ENCODE data around the gene NUDT5.

DNA sequence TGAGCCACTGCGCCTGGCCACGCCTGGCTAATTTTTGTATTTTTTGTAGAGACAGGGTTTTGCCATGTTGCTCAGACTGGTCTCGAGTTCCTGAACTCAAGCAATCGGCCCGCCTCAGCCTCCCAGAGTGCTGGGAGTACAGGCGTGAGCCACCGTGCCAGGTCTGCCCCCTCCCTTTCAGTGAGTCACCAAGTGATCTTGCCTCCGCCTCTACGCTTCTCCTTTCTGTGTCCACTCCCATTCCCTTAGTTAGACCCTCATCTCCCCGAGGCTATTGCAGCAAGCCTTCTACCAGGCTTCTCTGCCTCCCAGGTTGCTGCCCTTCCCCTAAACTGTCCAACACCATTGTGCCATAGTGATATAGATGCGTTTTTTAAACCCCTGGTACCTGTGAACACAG lies 33.2 kb upstream of the NUDT5 start:
- TF ChIP-seq CTCF (IDR thresholded peaks at IDR 0.05; ENCODE audit: low read depth, low read length, poor library complexity, severe bottlenecking) (no peak), EZH2phosphoT487 (IDR thresholded peaks at IDR 0.05; ENCODE audit: borderline replicate concordance, low read length) (no peak)
